K562 (cell line): Measurements from ENCODE around the gene SLC43A1. TPM values are rescaled to one million over a fixed set of nuclear protein-coding genes. Genes with fewer than 3 reads are reported as not detected.

Source experiments
- ATF2 ChIP-seq: sonication (generic); formaldehyde crosslinking; IDR thresholded peaks from 2 replicates; pipeline ENCODE4 v1.8.1; 2022; ENCODE audit warnings: missing genetic modification reagents
- BCOR ChIP-seq: fragments of 450-650 bp; IDR thresholded peaks from 2 replicates; pipeline ENCODE4 v1.6.1; 2016
- CBFA2T2 ChIP-seq: fragments of 450-650 bp; conservative IDR thresholded peaks from 2 replicates; pipeline ENCODE4 v1.6.1; 2017; ENCODE audit warnings: mild to moderate bottlenecking
- CTCF ChIP-seq, 3 experiments: IDR thresholded peaks in 2 of 3; conservative IDR thresholded peaks in 1 of 3; 2 replicates each; pipeline ENCODE4 v1.5.1; 2011 to 2012; ENCODE audit warnings: low read length in 3 of 3, mild to moderate bottlenecking in 3 of 3, control low read depth in 2 of 3, improper control_type of control experiment in 1 of 3, inconsistent platforms in 1 of 3, low read depth in 1 of 3, mixed read lengths in 1 of 3, moderate library complexity in 1 of 3; ENCODE audit not compliant: insufficient read depth in 2 of 3
- DMBX1 ChIP-seq: fragments of 250-450 bp; sonication (Bioruptor Pico); IDR thresholded peaks from 2 replicates; pipeline ENCODE4 v1.8.0; 2022; ENCODE audit warnings: inconsistent platforms, mild to moderate bottlenecking, moderate library complexity, borderline replicate concordance
- EP400 ChIP-seq: fragments of 450-650 bp; IDR thresholded peaks from 2 replicates; pipeline ENCODE4 v1.6.1; 2017; ENCODE audit warnings: antibody characterized with exemption, mild to moderate bottlenecking, moderate library complexity
- JUND ChIP-seq, 2 experiments: IDR thresholded peaks; 2 replicates in 1 of 2; 3 replicates in 1 of 2; pipeline ENCODE4 v1.6.1; 2011; ENCODE audit warnings: borderline replicate concordance in 2 of 2, low read depth in 2 of 2, low read length in 2 of 2, improper control_type of control experiment in 1 of 2, missing biosample characterization in 1 of 2, missing genetic modification characterization in 1 of 2, missing genetic modification reagents in 1 of 2
- MAZ ChIP-seq, 2 experiments: fragments of 450-650 bp in 1 of 2; sonication (generic) in 1 of 2; formaldehyde crosslinking; IDR thresholded peaks in 1 of 2; conservative IDR thresholded peaks in 1 of 2; 2 replicates each; pipeline versions ENCODE4 v1.4.0 to v1.5.0; 2020; ENCODE audit warnings: mild to moderate bottlenecking in 1 of 2, missing genetic modification reagents in 1 of 2
- MXI1 ChIP-seq: IDR thresholded peaks from 2 replicates; pipeline ENCODE4 v1.6.1; 2011; ENCODE audit warnings: low read depth, mild to moderate bottlenecking, improper control_type of control experiment, low read length
- MYBL2 ChIP-seq, 2 experiments: fragments of 450-650 bp in 1 of 2; sonication (generic) in 1 of 2; formaldehyde crosslinking in 1 of 2; IDR thresholded peaks; 2 replicates each; pipeline versions ENCODE4 v1.6.1 to v1.8.1; 2017 to 2022; ENCODE audit warnings: borderline replicate concordance in 1 of 2, inconsistent platforms in 1 of 2, low read depth in 1 of 2, mild to moderate bottlenecking in 1 of 2, missing genetic modification reagents in 1 of 2, moderate library complexity in 1 of 2
- MYC ChIP-seq, 2 experiments: fragments of 250-450 bp in 1 of 2; sonication (Bioruptor Pico) in 1 of 2; IDR thresholded peaks; 2 replicates each; pipeline versions ENCODE4 v1.5.1 to v1.6.1; 2012 to 2021; ENCODE audit warnings: low read depth in 2 of 2, borderline replicate concordance in 1 of 2, improper control_type of control experiment in 1 of 2, low read length in 1 of 2, mild to moderate bottlenecking in 1 of 2, moderate library complexity in 1 of 2
- PCBP1 ChIP-seq: fragments of 200-400 bp; formaldehyde crosslinking; IDR thresholded peaks from 2 replicates; pipeline ENCODE4 v1.6.1; 2018; ENCODE audit warnings: mild to moderate bottlenecking, low read depth, low read length; ENCODE audit not compliant: poor library complexity, severe bottlenecking
- POLR2A ChIP-seq: fragments of 450-650 bp; conservative IDR thresholded peaks from 2 replicates; pipeline ENCODE4 v1.6.1; 2016
- RB1 ChIP-seq: fragments of 450-650 bp; IDR thresholded peaks from 2 replicates; pipeline ENCODE4 v1.6.1; 2017; ENCODE audit warnings: low read depth, mild to moderate bottlenecking
- TRIM25 ChIP-seq: fragments of 450-650 bp; IDR thresholded peaks from 2 replicates; pipeline ENCODE4 v1.7.0; 2016; ENCODE audit warnings: borderline replicate concordance
- USF2 ChIP-seq: sonication (generic); formaldehyde crosslinking; IDR thresholded peaks from 2 replicates; pipeline ENCODE4 v1.5.0; 2020; ENCODE audit warnings: missing genetic modification reagents
- ZNF445 ChIP-seq: fragments of 250-450 bp; sonication (Bioruptor Pico); IDR thresholded peaks from 2 replicates; pipeline ENCODE4 v1.4.0; 2020; ENCODE audit warnings: low read depth, mild to moderate bottlenecking, moderate library complexity
- polyA plus RNA-seq, 8 experiments: library from polyadenylated mRNA; depleted of rRNA in 4 of 8; stranded (reverse) in 5 of 8; unstranded in 3 of 8; fragments of >200 nt; fragmentation: Nextera tagmentation in 2 of 8; fragmentation: Illumina TruSeq in 1 of 8; extraction: Ambion mirVana in 2 of 8; extraction: Trizol in 1 of 8; gene quantifications; 2 replicates each; pipeline versions ENCODE4 v1.2.1 to v1.2.3, GENCODE V29; 2011 to 2014; ENCODE audit warnings: inconsistent platforms in 1 of 8, missing spikeins in 1 of 8
- total RNA-seq, 7 experiments: library from RNA; depleted of rRNA in 6 of 7; stranded (reverse); fragments of >200 nt in 6 of 7; fragmentation: Illumina TruSeq in 2 of 7; extraction: Trizol in 2 of 7; gene quantifications; 2 replicates each; pipeline versions ENCODE4 v1.2.1 to v1.2.3, GENCODE V29; 2011 to 2021; ENCODE audit warnings: low replicate concordance in 1 of 7

The SLC43A1 gene
- total and polyA plus RNA-seq, 9 of the 15 experiments (the other 6 are each of a cell fraction or from before 2014, with no cell fraction given): 2.6 to 41.8 (median 24.6) TPM

- TF ChIP-seq CTCF (IDR thresholded peaks at IDR 0.05 in 2 of 3, conservative IDR thresholded peaks at IDR 0.05 in 1 of 3; ENCODE audit: insufficient read depth in 2 of 3, low read depth in 1 of 3, low read length in 3 of 3) (0 out of 6 replicates have a peak, but pooled peaks of 1 of the 3 experiments have one; percentile 5), DMBX1 (CRISPR knock-in tag) (0 out of 2 replicates have a peak, but pooled peaks have one; percentile 41), PCBP1 (peak; percentile 52), POLR2A (peak; percentile 77), TRIM25 (no peak), ATF2 (CRISPR knock-in tag) (0 out of 2 replicates have a peak, but pooled peaks have one; percentile 50), MYBL2 (IDR thresholded peaks at IDR 0.05; ENCODE audit: low read depth) (no peak), MYBL2 (CRISPR knock-in tag; IDR thresholded peaks at IDR 0.05; ENCODE audit: borderline replicate concordance) (no peak), ZNF445 (CRISPR knock-in tag) (no peak), RB1 (0 out of 2 replicates have a peak, but pooled peaks have one; percentile 10), CBFA2T2 (peak; percentile 45; the same call in 1 of the 2 replicates), MAZ (CRISPR knock-in tag; conservative IDR thresholded peaks at IDR 0.05 in 1 of 2, IDR thresholded peaks at IDR 0.05 in 1 of 2) (peak; percentile 19 to 91; a peak in 3 of 4 replicates), JUND (IDR thresholded peaks at IDR 0.05; ENCODE audit: borderline replicate concordance, low read depth, low read length) (no peak), JUND (tag; IDR thresholded peaks at IDR 0.05; ENCODE audit: borderline replicate concordance, low read depth, low read length) (0 out of 3 replicates have a peak, but pooled peaks have one; percentile 6), MXI1 (0 out of 2 replicates have a peak, but pooled peaks have one; percentile 13), USF2 (peak; percentile 94), BCOR (peak; percentile 14; the same call in 1 of the 2 replicates), MYC (IDR thresholded peaks at IDR 0.05; ENCODE audit: low read depth, low read length) (peak; percentile 86), MYC (CRISPR knock-in tag; IDR thresholded peaks at IDR 0.05; ENCODE audit: borderline replicate concordance, low read depth) (no peak), EP400 (peak; percentile 65)
Measured at GRCh38 chr11:57515332-57516060, at the start of gene SLC43A1 (continued).
